ENCODE data around the gene AKAP17A.
A peak's percentile ranks its signal among the peaks of the same experiment; 100 is the strongest.

AKAP17A gene

GRCh38 chrX:1593286-1594271, 2.2 kb downstream of the AKAP17A start:
- Histone ChIP-seq H3K79me2 (ENCODE audit: insufficient read depth, low read length) (peaks cover 22% of the 10 kb centered on the region), H3K4me3 (ENCODE audit: insufficient read depth, low read length, poor library complexity, severe bottlenecking) (no peak overlapping the region), H3K36me3 (ENCODE audit: low read length) (no peaks in the 10 kb centered on the region), H3F3A (ENCODE audit: insufficient read depth) (peaks cover 6% of the 10 kb centered on the region; the same call in 1 of the 2 replicates), H3K9me2 (replicated peaks; ENCODE audit: insufficient read depth, low read length) (no peaks in the 10 kb centered on the region), H3K4me2 (ENCODE audit: low read depth, low read length, poor library complexity, severe bottlenecking) (peak overlapping the region; percentile 69), H2AFZ (ENCODE audit: low read depth, low read length, severe bottlenecking) (no peak overlapping the region), H3K27ac (ENCODE audit: low read depth, low read length) (no peak overlapping the region), H3K9me3 (ENCODE audit: insufficient read depth, low read length) (no peaks in the 10 kb centered on the region), H3K9ac (ENCODE audit: low read length) (no peak overlapping the region), H4K20me1 (ENCODE audit: low read depth, low read length) (no peaks in the 10 kb centered on the region), H3K27me3 (ENCODE audit: low read length) (no peaks in the 10 kb centered on the region)
- TF ChIP-seq EZH2phosphoT487 (conservative IDR thresholded peaks at IDR 0.05; ENCODE audit: low read length) (no peak), CTCF (IDR thresholded peaks at IDR 0.05; ENCODE audit: insufficient read depth, low read length, poor library complexity, severe bottlenecking) (no peak)

GRCh38 chrX:1595711-1596060, 4.3 kb downstream of the AKAP17A start:
- Histone ChIP-seq H3K27ac (ENCODE audit: low read depth, low read length) (no peak overlapping the region), H3K36me3 (ENCODE audit: low read length) (no peaks in the 10 kb centered on the region), H3K79me2 (ENCODE audit: insufficient read depth, low read length) (peaks cover 22% of the 10 kb centered on the region), H3K9ac (ENCODE audit: low read length) (no peak overlapping the region), H3K4me2 (ENCODE audit: low read depth, low read length, poor library complexity, severe bottlenecking) (no peak overlapping the region), H3K4me3 (ENCODE audit: insufficient read depth, low read length, poor library complexity, severe bottlenecking) (no peak overlapping the region), H3K9me2 (replicated peaks; ENCODE audit: insufficient read depth, low read length) (no peaks in the 10 kb centered on the region), H2AFZ (ENCODE audit: low read depth, low read length, severe bottlenecking) (no peak overlapping the region), H4K20me1 (ENCODE audit: low read depth, low read length) (no peaks in the 10 kb centered on the region), H3F3A (ENCODE audit: insufficient read depth) (no peaks in the 10 kb centered on the region), H3K9me3 (ENCODE audit: insufficient read depth, low read length) (no peaks in the 10 kb centered on the region), H3K27me3 (ENCODE audit: low read length) (no peaks in the 10 kb centered on the region)
- TF ChIP-seq EZH2phosphoT487 (conservative IDR thresholded peaks at IDR 0.05; ENCODE audit: low read length) (no peak), CTCF (IDR thresholded peaks at IDR 0.05; ENCODE audit: insufficient read depth, low read length, poor library complexity, severe bottlenecking) (no peak)

GRCh38 chrX:1596676-1597344, 5.4 kb downstream of the AKAP17A start:
- no peak overlapping the region for H3K4me2 ChIP-seq (ENCODE audit: low read depth, low read length, poor library complexity, severe bottlenecking)
- H3K27me3 ChIP-seq (ENCODE audit: low read length) = no peaks in the 10 kb centered on the region
- no peaks in the 10 kb centered on the region for H3K9me2 ChIP-seq (replicated peaks; ENCODE audit: insufficient read depth, low read length)
- H2AFZ ChIP-seq (ENCODE audit: low read depth, low read length, severe bottlenecking) = no peak overlapping the region
- H3K9me3 ChIP-seq (ENCODE audit: insufficient read depth, low read length) = no peaks in the 10 kb centered on the region
- no peaks in the 10 kb centered on the region for H3F3A ChIP-seq (ENCODE audit: insufficient read depth)
- H3K4me3 ChIP-seq (ENCODE audit: insufficient read depth, low read length, poor library complexity, severe bottlenecking) = no peak overlapping the region
- TF ChIP-seq EZH2phosphoT487 (conservative IDR thresholded peaks at IDR 0.05; ENCODE audit: low read length) = no peak
- TF ChIP-seq CTCF (IDR thresholded peaks at IDR 0.05; ENCODE audit: insufficient read depth, low read length, poor library complexity, severe bottlenecking) = no peak
- H3K36me3 ChIP-seq (ENCODE audit: low read length) = no peaks in the 10 kb centered on the region
- no peak overlapping the region for H3K9ac ChIP-seq (ENCODE audit: low read length)
- no peaks in the 10 kb centered on the region for H4K20me1 ChIP-seq (ENCODE audit: low read depth, low read length)
- peaks cover 20% of the 10 kb centered on the region for H3K79me2 ChIP-seq (ENCODE audit: insufficient read depth, low read length)
- no peak overlapping the region for H3K27ac ChIP-seq (ENCODE audit: low read depth, low read length)

All from SU-DHL-6 (cell line).